Activated gamma-delta T cell treated with anti-CD3 and anti-CD28 coated beads, Interleukin-2, amount 50 U/mL, for 16 hours (primary cell): Measurements from ENCODE around the gene CACNA2D3.

Source experiments
- DNase-seq: peaks from one replicate; pipeline ENCODE4 v3.0.0-alpha.2; 2020; ENCODE audit warnings: low read depth

CACNA2D3 gene

GRCh38 chr3:54341811-54342210, 219.5 kb downstream of the CACNA2D3 start:
- DNase-seq: no peak

GRCh38 chr3:54342676-54343075, 220.3 kb downstream of the CACNA2D3 start:
- DNase-seq: no peak

GRCh38 chr3:54343495-54343894, 221.1 kb downstream of the CACNA2D3 start:
- DNase-seq: no peak

GRCh38 chr3:54344601-54345231, 222.4 kb downstream of the CACNA2D3 start:
- no peak for DNase-seq

- no peak for DNase-seq
These were observed 223.6 kb downstream of the CACNA2D3 start for GRCh38 chr3:54345847-54346375.

- DNase-seq: no peak
These were observed 224.7 kb downstream of the CACNA2D3 start for GRCh38 chr3:54347060-54347459.

GRCh38 chr3:54347933-54348332, 225.6 kb downstream of the CACNA2D3 start:
- no peak for DNase-seq

GRCh38 chr3:54349231-54349652, 226.9 kb downstream of the CACNA2D3 start:
- no peak for DNase-seq

- no peak for DNase-seq
These were observed 227.3 kb downstream of the CACNA2D3 start for GRCh38 chr3:54349691-54350090.

GRCh38 chr3:54353546-54353945, 231.2 kb downstream of the CACNA2D3 start:
- DNase-seq: no peak

- no peak for DNase-seq
These were observed 231.6 kb downstream of the CACNA2D3 start for GRCh38 chr3:54353946-54354345.

GRCh38 chr3:54355800-54356199, 233.4 kb downstream of the CACNA2D3 start:
- no peak for DNase-seq

- no peak for DNase-seq
These were observed 234.1 kb downstream of the CACNA2D3 start for GRCh38 chr3:54356261-54357045.

GRCh38 chr3:54357301-54357700, 234.9 kb downstream of the CACNA2D3 start:
- DNase-seq: no peak

GRCh38 chr3:54358316-54358715, 236.0 kb downstream of the CACNA2D3 start:
- DNase-seq: no peak

- DNase-seq: no peak
These were observed 236.8 kb downstream of the CACNA2D3 start for GRCh38 chr3:54358969-54359694.

GRCh38 chr3:54360320-54360719, 238.0 kb downstream of the CACNA2D3 start:
- DNase-seq: no peak

- no peak for DNase-seq
These were observed 239.5 kb downstream of the CACNA2D3 start for GRCh38 chr3:54361746-54362283.

- DNase-seq: no peak
These were observed 243.8 kb downstream of the CACNA2D3 start for GRCh38 chr3:54366007-54366750.

GRCh38 chr3:54366839-54367238, 244.5 kb downstream of the CACNA2D3 start:
- no peak for DNase-seq

GRCh38 chr3:54372232-54372631, 249.9 kb downstream of the CACNA2D3 start:
- no peak for DNase-seq
